Astrocyte of the spinal cord (primary cell): ENCODE measurements around the gene AFP.

Source experiments
- DNase-seq: peaks from one replicate; pipeline ENCODE4 v3.0.0; 2011; ENCODE audit warnings: low read depth, low spot score
- H3K4me3 ChIP-seq: 2 replicates; pipeline ENCODE4 v1.5.1; 2011; ENCODE audit warnings: low read depth, mild to moderate bottlenecking, low read length, moderate library complexity
- CTCF ChIP-seq: IDR thresholded peaks from 2 replicates; pipeline ENCODE4 v1.5.1; 2012; ENCODE audit warnings: low read depth, mild to moderate bottlenecking, low read length, inconsistent platforms
- in situ Hi-C: cut with HindIII; loops from 2 replicates; pipeline ENCODE4 v1.10.0; 2017; ENCODE audit warnings: low sequenced_read_pairs

AFP gene

DNA sequence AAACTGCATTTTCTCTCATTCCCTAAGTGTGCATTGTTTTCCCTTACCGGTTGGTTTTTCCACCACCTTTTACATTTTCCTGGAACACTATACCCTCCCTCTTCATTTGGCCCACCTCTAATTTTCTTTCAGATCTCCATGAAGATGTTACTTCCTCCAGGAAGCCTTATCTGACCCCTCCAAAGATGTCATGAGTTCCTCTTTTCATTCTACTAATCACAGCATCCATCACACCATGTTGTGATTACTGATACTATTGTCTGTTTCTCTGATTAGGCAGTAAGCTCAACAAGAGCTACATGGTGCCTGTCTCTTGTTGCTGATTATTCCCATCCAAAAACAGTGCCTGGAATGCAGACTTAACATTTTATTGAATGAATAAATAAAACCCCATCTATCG, 2.9 kb upstream of the AFP start:
- in situ Hi-C loops, result no loop called here
- no peak for DNase-seq
- no peak overlapping the region for H3K4me3 ChIP-seq
- TF ChIP-seq CTCF, result no peak

DNA sequence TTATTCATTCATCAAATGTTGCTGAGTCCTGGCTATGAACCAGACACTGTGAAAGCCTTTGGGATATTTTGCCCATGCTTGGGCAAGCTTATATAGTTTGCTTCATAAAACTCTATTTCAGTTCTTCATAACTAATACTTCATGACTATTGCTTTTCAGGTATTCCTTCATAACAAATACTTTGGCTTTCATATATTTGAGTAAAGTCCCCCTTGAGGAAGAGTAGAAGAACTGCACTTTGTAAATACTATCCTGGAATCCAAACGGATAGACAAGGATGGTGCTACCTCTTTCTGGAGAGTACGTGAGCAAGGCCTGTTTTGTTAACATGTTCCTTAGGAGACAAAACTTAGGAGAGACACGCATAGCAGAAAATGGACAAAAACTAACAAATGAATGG, 1.7 kb upstream of the AFP start:
- in situ Hi-C loops, result no loop called here
- H3K4me3 ChIP-seq, result no peak overlapping the region
- DNase-seq, result no peak
- TF ChIP-seq CTCF, result peak; percentile 58

DNA sequence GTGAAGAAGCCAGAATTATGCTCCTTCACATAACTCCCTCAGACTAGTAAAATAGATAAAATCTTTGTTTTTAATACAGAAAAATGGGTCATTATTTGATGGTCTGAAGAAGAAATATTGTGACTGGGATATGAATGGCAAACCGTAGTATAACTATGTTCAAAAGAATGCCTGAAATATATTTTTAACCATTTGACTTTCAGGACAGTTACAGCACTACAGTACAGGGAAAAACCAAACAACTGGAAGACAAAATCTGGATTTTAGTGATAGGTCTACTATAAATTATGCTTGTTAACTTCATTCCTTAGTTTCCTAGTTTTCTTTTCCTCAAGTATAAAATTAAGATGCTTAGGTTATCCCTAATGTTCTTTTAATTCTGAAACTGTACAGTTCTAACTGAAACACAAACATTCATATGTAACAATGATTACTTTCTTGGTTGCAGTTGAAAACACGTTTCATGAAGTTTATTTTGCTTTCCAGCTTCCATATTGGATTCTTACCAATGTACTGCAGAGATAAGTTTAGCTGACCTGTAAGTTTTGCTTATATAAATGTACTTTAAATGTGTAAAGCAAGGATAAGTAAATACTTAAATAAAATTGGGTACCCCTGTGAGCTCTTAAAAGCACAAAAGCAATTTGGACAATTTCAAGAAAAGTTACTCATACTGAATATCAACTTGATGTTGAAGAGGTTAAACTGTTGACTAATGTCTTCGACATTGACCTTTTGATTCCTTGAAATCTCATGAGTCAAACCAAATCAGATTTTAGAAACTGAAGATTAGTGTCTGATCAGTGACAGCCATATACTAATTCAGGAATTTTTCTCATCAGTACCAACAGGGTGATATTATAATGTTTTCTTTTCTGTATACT, 895 bp downstream of the AFP start:
- TF ChIP-seq CTCF, result no peak
- H3K4me3 ChIP-seq, result no peak overlapping the region
- in situ Hi-C loops, result no loop called here
- DNase-seq, result no peak

DNA sequence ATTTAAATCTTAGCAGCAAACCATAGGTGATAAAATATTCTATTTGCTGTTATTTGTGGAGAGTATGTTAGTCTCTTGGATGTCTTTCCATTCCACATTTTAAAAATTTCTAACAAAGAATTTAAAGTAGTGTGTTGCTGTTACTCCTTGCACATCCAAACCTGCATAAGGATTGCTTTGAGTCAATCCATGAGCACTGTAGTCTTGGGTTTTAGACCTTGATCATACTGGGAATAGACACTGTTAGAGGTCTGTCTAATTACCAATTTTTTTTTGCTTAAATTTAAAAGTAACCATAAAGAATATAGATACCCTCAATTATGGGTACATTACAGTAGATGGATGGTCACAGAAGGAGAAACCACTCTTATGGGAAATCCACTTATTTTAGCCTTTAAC, 1.5 kb downstream of the AFP start:
- no peak for DNase-seq
- TF ChIP-seq CTCF, result no peak
- in situ Hi-C loops, result no loop called here
- no peak overlapping the region for H3K4me3 ChIP-seq

DNA sequence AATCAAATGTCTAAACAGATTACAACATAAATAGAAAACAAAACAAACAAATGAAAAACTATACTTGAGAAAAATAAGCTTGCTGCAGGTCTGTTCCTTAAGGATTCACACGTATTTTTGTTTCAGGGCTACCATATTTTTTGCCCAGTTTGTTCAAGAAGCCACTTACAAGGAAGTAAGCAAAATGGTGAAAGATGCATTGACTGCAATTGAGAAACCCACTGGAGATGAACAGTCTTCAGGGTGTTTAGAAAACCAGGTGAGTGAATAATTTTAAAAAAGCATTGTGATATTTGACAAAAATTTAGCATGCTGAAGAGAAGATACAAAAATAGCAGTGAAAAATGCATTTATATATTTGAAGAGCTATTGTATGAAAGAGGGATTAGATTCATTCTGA, 2.0 kb downstream of the AFP start:
- DNase-seq, result no peak
- H3K4me3 ChIP-seq, result no peak overlapping the region
- TF ChIP-seq CTCF, result no peak
- in situ Hi-C loops, result no loop called here

GRCh38 chr4:73438582-73439215, 2.7 kb downstream of the AFP start:
- H3K4me3 ChIP-seq, result no peak overlapping the region
- in situ Hi-C loops, result no loop called here
- TF ChIP-seq CTCF, result no peak
- DNase-seq, result no peak
